K562 (cell line): ENCODE measurements around the gene CGREF1. TPM values are rescaled to one million over a fixed set of nuclear protein-coding genes. Genes with fewer than 3 reads are reported as not detected.

Experiments
- ATAC-seq: fragments of 200-7000 bp; cut with Tn5 transposase; 3 replicates; pipeline ENCODE4 v1.9.1; 2020; ENCODE audit warnings: moderate library complexity
- Bru-seq: library from RNA; stranded (reverse); fragments of 400-500 nt; gene quantifications from one replicate; lab custom pipeline; 2021; lab: Mats Ljungman, UMichigan
- BruChase-seq, 2 experiments: library from RNA; stranded (reverse); fragments of 400-500 nt; gene quantifications; one replicate each; lab custom pipeline; 2021; lab: Mats Ljungman, UMichigan
- BruUV-seq: library from RNA; stranded (reverse); fragments of 400-500 nt; replicated peaks from 2 replicates; lab custom pipeline; 2021; lab: Mats Ljungman, UMichigan
- CTCF ChIA-PET: fragments of 300-600 bp; formaldehyde crosslinking; extraction: SDS; loops from one replicate; lab custom pipeline; 2021; ENCODE audit warnings: low intra/inter-chr PET ratio; lab: Yijun Ruan, JAX
- POLR2A ChIA-PET: fragments of 300-600, 350-650 bp; sonication (Branson Sonifier 250); formaldehyde crosslinking; extraction: SDS; loops from one replicate; lab custom pipeline; 2021; ENCODE audit warnings: antibody characterized with exemption, inconsistent platforms; lab: Yijun Ruan, JAX
- DNase-seq, 4 experiments: peaks; one replicate each; pipeline versions ENCODE4 v3.0.0 to v3.0.0-alpha.2; 2011 to 2018; ENCODE audit warnings: low spot score in 3 of 4, mixed read lengths in 3 of 4; ENCODE audit errors: extremely low read depth in 1 of 4
- FAIRE-seq: peaks from 2 replicates; lab custom pipeline; 2011; peaks lifted over from hg19 to GRCh38; lab: Jason Lieb, UNC
- H2AFZ ChIP-seq: 2 replicates; pipeline ENCODE4 v1.6.0; 2011; ENCODE audit warnings: low read depth, low read length, control low read depth, inconsistent platforms
- H3K27ac ChIP-seq: fragments of 200-600 bp; 3 replicates; pipeline ENCODE4 v1.8.0; 2011; ENCODE audit warnings: low read depth, mild to moderate bottlenecking, control low read depth, inconsistent platforms, low read length, moderate library complexity, mixed read lengths; ENCODE audit errors: extremely low read depth
- H3K27me3 ChIP-seq, 2 experiments: fragments of 300-600 bp in 1 of 2; 2 replicates in 1 of 2; 3 replicates in 1 of 2; pipeline versions ENCODE4 v1.6.0 to v1.8.0; 2011; ENCODE audit warnings: inconsistent platforms in 2 of 2, low read length in 2 of 2, mild to moderate bottlenecking in 1 of 2, mixed read lengths in 1 of 2, moderate library complexity in 1 of 2; ENCODE audit not compliant: control insufficient read depth in 2 of 2, insufficient read depth in 2 of 2
- H3K36me3 ChIP-seq: fragments of 300-600 bp; 3 replicates; pipeline ENCODE4 v1.8.0; 2011; ENCODE audit warnings: mild to moderate bottlenecking, low read length, inconsistent platforms; ENCODE audit not compliant: control insufficient read depth, insufficient read depth
- H3K4me1 ChIP-seq, 2 experiments: fragments of 200-600 bp in 1 of 2; replicated peaks in 1 of 2; 2 replicates in 1 of 2; 3 replicates in 1 of 2; pipeline versions ENCODE4 v1.5.1 to v1.8.0; 2011; ENCODE audit warnings: inconsistent platforms in 2 of 2, low read length in 2 of 2, mild to moderate bottlenecking in 1 of 2, mixed read lengths in 1 of 2, moderate library complexity in 1 of 2; ENCODE audit not compliant: control insufficient read depth in 2 of 2, insufficient read depth in 2 of 2
- H3K4me2 ChIP-seq: 2 replicates; pipeline ENCODE4 v1.6.1; 2011; ENCODE audit warnings: low read length, control low read depth, inconsistent platforms, mixed read lengths; ENCODE audit not compliant: insufficient read depth
- H3K4me3 ChIP-seq: fragments of 200-600 bp; sonication (generic), shearing (Covaris generic); 2 replicates; pipeline ENCODE4 v1.5.1; 2016; ENCODE audit warnings: control low read depth, inconsistent platforms
- H3K79me2 ChIP-seq: fragments of 200-600 bp; 3 replicates; pipeline ENCODE4 v1.8.0; 2011; ENCODE audit warnings: low read length, inconsistent platforms; ENCODE audit not compliant: control insufficient read depth, insufficient read depth
- H3K9ac ChIP-seq, 2 experiments: 2 replicates each; pipeline versions ENCODE4 v1.6.0 to v1.6.1; 2011; ENCODE audit warnings: low read depth in 2 of 2, low read length in 2 of 2, control low read depth in 1 of 2, inconsistent platforms in 1 of 2, mild to moderate bottlenecking in 1 of 2, mixed read lengths in 1 of 2; ENCODE audit not compliant: insufficient read depth in 1 of 2
- H3K9me1 ChIP-seq: one replicate; pipeline ENCODE4 v1.6.0; 2011; ENCODE audit warnings: inconsistent platforms, mild to moderate bottlenecking, low read length, moderate library complexity; ENCODE audit not compliant: control insufficient read depth, insufficient read depth
- H3K9me3 ChIP-seq: replicated peaks from 2 replicates; pipeline ENCODE4 v1.5.1; 2011; ENCODE audit warnings: low read depth, low read length, inconsistent platforms; ENCODE audit not compliant: control insufficient read depth, insufficient read depth
- H4K20me1 ChIP-seq: replicated peaks from 2 replicates; pipeline ENCODE4 v1.6.1; 2011; ENCODE audit warnings: low read length, inconsistent platforms, mixed read lengths; ENCODE audit not compliant: control insufficient read depth, insufficient read depth
- ZBTB33 ChIP-seq: sonication (generic); formaldehyde crosslinking; IDR thresholded peaks from 2 replicates; pipeline ENCODE4 v1.8.1; 2023; ENCODE audit warnings: mild to moderate bottlenecking, missing genetic modification reagents
- ZNF766 ChIP-seq: fragments of 200-800 bp; sonication (Bioruptor generic); conservative IDR thresholded peaks from 2 replicates; pipeline ENCODE4 v1.6.1; 2016; ENCODE audit warnings: missing genetic modification characterization, missing compliant biosample characterization
- WGBS: fragments of 100-300 bp; shearing (Covaris generic); methylation state at CpG from one replicate; pipeline ENCODE4 v1.1.6; 2016; ENCODE audit warnings: low coverage, mixed read lengths; ENCODE audit not compliant: insufficient coverage; ENCODE audit errors: missing lambda C conversion rate; 5-methylcytosine and 5-hydroxymethylcytosine counted together
- in situ Hi-C: fragments of 300-500 bp; cut with MboI; formaldehyde crosslinking; loops from 4 replicates; pipeline ENCODE4 v1.15.0; 2018; ENCODE audit warnings: inconsistent platforms, mixed read lengths
- intact Hi-C: fragments of 100-400 bp; cut with micrococcal nuclease; formaldehyde crosslinking; loops from 2 replicates; pipeline ENCODE4 v1.14.2; 2022
- long read RNA-seq, 3 experiments: library from polyadenylated mRNA in 2 of 3; library from RNA in 1 of 3; unstranded in 2 of 3; stranded (forward) in 1 of 3; transcript quantifications; one replicate each; pipeline ENCODE4 v2.0.0, GENCODE V29; 2019 to 2022
- polyA minus RNA-seq, 3 experiments: library from RNA; depleted of rRNA, polyadenylated mRNA; stranded (reverse); fragments of >200 nt; gene quantifications; 2 replicates each; pipeline ENCODE4 v1.2.3, GENCODE V29; 2011
- polyA plus RNA-seq, 8 experiments: library from polyadenylated mRNA; depleted of rRNA in 4 of 8; stranded (reverse) in 5 of 8; unstranded in 3 of 8; fragments of >200 nt; fragmentation: Nextera tagmentation in 2 of 8; fragmentation: Illumina TruSeq in 1 of 8; extraction: Ambion mirVana in 2 of 8; extraction: Trizol in 1 of 8; gene quantifications; 2 replicates each; pipeline versions ENCODE4 v1.2.1 to v1.2.3, GENCODE V29; 2011 to 2014; ENCODE audit warnings: inconsistent platforms in 1 of 8, missing spikeins in 1 of 8
- total RNA-seq, 7 experiments: library from RNA; depleted of rRNA in 6 of 7; stranded (reverse); fragments of >200 nt in 6 of 7; fragmentation: Illumina TruSeq in 2 of 7; extraction: Trizol in 2 of 7; gene quantifications; 2 replicates each; pipeline versions ENCODE4 v1.2.1 to v1.2.3, GENCODE V29; 2011 to 2021; ENCODE audit warnings: low replicate concordance in 1 of 7

The CGREF1 gene, protein sequence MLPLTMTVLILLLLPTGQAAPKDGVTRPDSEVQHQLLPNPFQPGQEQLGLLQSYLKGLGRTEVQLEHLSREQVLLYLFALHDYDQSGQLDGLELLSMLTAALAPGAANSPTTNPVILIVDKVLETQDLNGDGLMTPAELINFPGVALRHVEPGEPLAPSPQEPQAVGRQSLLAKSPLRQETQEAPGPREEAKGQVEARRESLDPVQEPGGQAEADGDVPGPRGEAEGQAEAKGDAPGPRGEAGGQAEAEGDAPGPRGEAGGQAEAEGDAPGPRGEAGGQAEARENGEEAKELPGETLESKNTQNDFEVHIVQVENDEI
- total RNA-seq (2011; cell fraction: chromatin; rRNA removed; ENCODE audit: low replicate concordance), result 0.33 and 1.5 TPM in 2 replicates
- 0.33 and 0.39 TPM in 2 replicates for total RNA-seq (2011; cell fraction: nucleolus; rRNA removed)
- 0.99 TPM in 1 of 2 replicates, not detected in the other for total RNA-seq (2011; cell fraction: nucleoplasm; rRNA removed)
- total RNA-seq (2014; rRNA removed) (0.50 and 0.53 TPM in 2 replicates), total RNA-seq (2014; rRNA removed; fragmentation: Illumina TruSeq; extraction: Trizol) (0.29 and 0.33 TPM in 2 replicates), total RNA-seq (2015; rRNA removed; fragmentation: Illumina TruSeq; extraction: Trizol) (0.22 and 0.41 TPM in 2 replicates), total RNA-seq (2021) (0.44 and 0.72 TPM in 2 replicates), polyA plus RNA-seq (2011; rRNA removed) (0.24 and 0.49 TPM in 2 replicates), polyA plus RNA-seq (2014; fragmentation: Illumina TruSeq; extraction: Trizol) (0.37 and 0.42 TPM in 2 replicates), polyA plus RNA-seq (2014; fragmentation: Nextera tagmentation; extraction: Ambion mirVana) (under 1 TPM; 0.07 to 0.10 TPM), polyA plus RNA-seq (2014; rRNA removed) (0.41 and 0.88 TPM in 2 replicates), polyA minus RNA-seq (2011; rRNA and poly(A)+ RNA removed) (0.11 TPM in 1 of 2 replicates, not detected in the other), Bru-seq, nascent RNA (percentile 27 among the genes with signal in this experiment), BruChase-seq, experiment 1, labeled RNA remaining after a 2-hour chase (percentile 25 among the genes with signal in this experiment), BruChase-seq, experiment 2, labeled RNA remaining after a 6-hour chase (percentile 30 among the genes with signal in this experiment)
- 0.07 and 0.19 TPM in 2 replicates for polyA plus RNA-seq (2011; cell fraction: cytosol; rRNA removed)
- polyA plus RNA-seq (2011; cell fraction: nucleus; rRNA removed), result 0.46 and 0.48 TPM in 2 replicates
- 0.38 and 0.65 TPM in 2 replicates for polyA plus RNA-seq (2012)
- polyA minus RNA-seq (2011; cell fraction: cytosol; rRNA and poly(A)+ RNA removed), result not detected in 2 replicates
- polyA minus RNA-seq (2011; cell fraction: nucleus; rRNA and poly(A)+ RNA removed), result 0.22 and 0.54 TPM in 2 replicates
- long read RNA-seq, experiment 1, result 0 reads
- long read RNA-seq, experiment 2, result 0 reads
- long read RNA-seq, experiment 3, partial matches to known transcripts, result 0 of 1 reads
- long read RNA-seq, experiment 3, other reads (novel, unspliced or antisense), result 1 of 1 reads

DNA sequence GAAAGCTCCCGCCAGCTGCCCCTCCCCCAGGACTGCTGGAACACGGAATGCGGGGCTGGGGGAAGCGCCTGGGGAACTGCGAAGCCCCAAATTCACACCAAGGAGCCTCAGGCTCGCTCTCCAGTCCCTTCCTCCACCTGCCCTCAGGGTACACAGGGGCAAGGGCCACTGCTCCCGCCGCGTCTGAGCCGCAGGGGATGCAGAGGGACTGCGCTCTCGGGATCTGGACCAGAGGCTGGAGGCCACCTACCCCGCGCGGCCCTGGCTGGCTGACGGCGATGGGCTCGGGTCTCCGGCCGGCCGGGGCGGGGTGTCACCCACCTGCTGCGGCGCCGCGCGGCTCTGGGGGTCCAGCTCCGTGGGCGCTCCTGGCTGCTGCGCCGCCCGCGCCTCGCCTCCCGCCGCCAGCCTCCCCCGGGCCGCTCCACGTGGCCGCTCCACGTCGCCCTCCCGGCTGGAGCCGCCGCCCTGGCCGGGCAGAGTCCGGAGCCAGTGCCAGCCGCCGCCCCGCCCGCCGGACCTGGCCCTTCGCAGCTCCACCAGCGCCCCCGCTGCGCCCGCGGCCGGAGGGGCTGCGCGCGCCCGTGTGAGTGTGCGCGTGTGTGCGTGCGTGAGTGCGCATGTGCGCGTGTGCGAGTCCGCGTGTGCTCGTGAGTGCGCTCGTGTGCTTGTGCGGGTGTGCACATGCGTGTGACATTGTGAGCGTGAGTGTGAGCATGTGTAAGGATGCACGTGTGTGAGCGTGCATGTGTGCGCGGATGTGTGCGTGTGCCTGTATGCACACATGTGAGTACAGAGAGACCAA is at the start of gene CGREF1:
CGREF1 (minus strand) TSS at position 604 of the 805 bp plus-strand sequence. CDS start 14,762 bp downstream, outside the sequence.
- Histone ChIP-seq H3K9me3 (no peaks in the 10 kb centered on the region), H2AFZ (no peak within 1 kb of the TSS), H3K9me1 (no peaks in the 10 kb centered on the region), H3K4me2 (no peak within 1 kb of the TSS), H3K4me1 (peaks cover 4 to 19% of the 10 kb centered on the region in 2 experiments; a peak in 3 of 5 replicates), H3K9ac (no peak within 1 kb of the TSS), H3K36me3 (no peaks in the 10 kb centered on the region), H3K4me3 (no peak within 1 kb of the TSS), H3K27me3 (peaks cover 7 to 11% of the 10 kb centered on the region in 2 experiments; a peak in 4 of 5 replicates), H4K20me1 (no peaks in the 10 kb centered on the region), H3K27ac (no peak within 1 kb of the TSS), H3K79me2 (no peaks in the 10 kb centered on the region)
- DNase-seq (no peak), FAIRE-seq (no peak), ATAC-seq (no peak)
- in situ Hi-C loops (no loop called here), intact Hi-C loops (no loop called here)
- ChIA-PET CTCF (no interaction called here), POLR2A (interaction anchor here (0.8 kb wide), 1 partner anchor 40 kb away, joined by 3 read pairs; no protein-coding TSS in a partner anchor)
- no TSS peak for BruUV-seq
- TF ChIP-seq ZBTB33 (CRISPR knock-in tag), result 0 out of 2 replicates have a peak, but pooled peaks have one; percentile 38
- no peak for TF ChIP-seq ZNF766 (CRISPR knock-in tag)
- WGBS, result 68% methylated on average over 21 of the region's 84 CpGs
